Activated B cell treated with CpG ODN at 0.5 μM for 24 hours (primary cell): ENCODE data around the gene IPMK. TPM values are rescaled to one million over a fixed set of nuclear protein-coding genes. Genes with fewer than 3 reads are reported as not detected.

Source experiments
- ATAC-seq: fragments of 200-7000 bp; cut with Tn5 transposase; one replicate; pipeline ENCODE4 v1.10.0; 2021; ENCODE audit warnings: low read depth, mild to moderate bottlenecking, moderate library complexity
- CTCF ChIA-PET: fragments of 350-600 bp; sonication (Branson Sonifier 250); formaldehyde crosslinking; loops from one replicate; lab custom pipeline; 2021; ENCODE audit warnings: antibody characterized with exemption; lab: Charles Lee
- POLR2A ChIA-PET: fragments of 350-600 bp; sonication (Branson Sonifier 250); formaldehyde crosslinking; loops from one replicate; lab custom pipeline; 2021; ENCODE audit warnings: antibody characterized with exemption; lab: Charles Lee
- DNase-seq: peaks from one replicate; pipeline ENCODE4 v3.0.0; 2022
- H3K27ac Mint-ChIP-seq: one replicate; pipeline ENCODE4 v1.8.0; 2020; ENCODE audit warnings: mixed read lengths
- H3K27me3 Mint-ChIP-seq: one replicate; pipeline ENCODE4 v1.8.0; 2021; ENCODE audit warnings: mixed read lengths
- H3K36me3 Mint-ChIP-seq: one replicate; pipeline ENCODE4 v1.8.0; 2021; ENCODE audit warnings: low read depth, mixed read lengths
- H3K4me1 Mint-ChIP-seq: one replicate; pipeline ENCODE4 v1.8.0; 2021; ENCODE audit warnings: mixed read lengths
- H3K4me3 Mint-ChIP-seq: one replicate; pipeline ENCODE4 v1.8.0; 2020; ENCODE audit warnings: mild to moderate bottlenecking, mixed read lengths
- H3K9me3 Mint-ChIP-seq: one replicate; pipeline ENCODE4 v1.8.0; 2020; ENCODE audit warnings: mixed read lengths
- intact Hi-C: fragments of 100-400 bp; cut with micrococcal nuclease; formaldehyde crosslinking; loops from one replicate; pipeline ENCODE4 v1.15.1; 2024
- total RNA-seq: library from RNA; stranded (reverse); gene quantifications from 2 replicates; pipeline ENCODE4 v1.2.3, GENCODE V29; 2022
- TF ChIP-seq, protein P1 (sequence below): fragments of 200-600 bp; IDR thresholded peaks from one replicate; pipeline ENCODE4 v1.8.0; 2022; ENCODE audit warnings: antibody characterized with exemption, mild to moderate bottlenecking

IPMK gene
- total RNA-seq, 1 donor from 2014 or later, result 7.6 TPM

DNA sequence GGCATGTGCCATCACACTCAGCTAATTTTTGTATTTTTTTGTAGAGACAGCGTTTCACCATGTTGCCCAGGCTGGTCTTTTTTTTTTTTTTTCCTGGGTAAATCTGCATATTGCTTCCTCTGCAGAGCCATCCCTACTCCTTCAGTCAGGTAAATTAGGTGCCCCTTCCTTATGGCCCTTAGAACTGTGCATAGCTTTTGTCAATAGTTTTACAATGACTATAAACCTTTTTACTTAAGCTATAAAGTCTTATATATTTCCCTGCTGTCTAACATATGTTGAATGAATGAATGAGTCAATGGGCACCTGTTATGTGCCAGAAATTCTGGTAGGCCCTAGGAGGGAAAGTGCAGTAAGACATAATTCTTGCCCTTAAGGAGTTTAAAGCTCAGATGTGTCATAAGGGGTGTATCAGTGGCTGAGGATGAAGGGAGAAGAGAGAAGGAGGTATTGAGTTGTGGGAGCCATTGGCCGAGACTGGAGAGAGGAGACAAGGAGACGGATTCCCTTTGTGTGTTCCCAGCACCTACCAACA lies 36.5 kb upstream of the IPMK start:
- POLR2A ChIA-PET, result no interaction called here
- TF ChIP-seq, protein P1, sequence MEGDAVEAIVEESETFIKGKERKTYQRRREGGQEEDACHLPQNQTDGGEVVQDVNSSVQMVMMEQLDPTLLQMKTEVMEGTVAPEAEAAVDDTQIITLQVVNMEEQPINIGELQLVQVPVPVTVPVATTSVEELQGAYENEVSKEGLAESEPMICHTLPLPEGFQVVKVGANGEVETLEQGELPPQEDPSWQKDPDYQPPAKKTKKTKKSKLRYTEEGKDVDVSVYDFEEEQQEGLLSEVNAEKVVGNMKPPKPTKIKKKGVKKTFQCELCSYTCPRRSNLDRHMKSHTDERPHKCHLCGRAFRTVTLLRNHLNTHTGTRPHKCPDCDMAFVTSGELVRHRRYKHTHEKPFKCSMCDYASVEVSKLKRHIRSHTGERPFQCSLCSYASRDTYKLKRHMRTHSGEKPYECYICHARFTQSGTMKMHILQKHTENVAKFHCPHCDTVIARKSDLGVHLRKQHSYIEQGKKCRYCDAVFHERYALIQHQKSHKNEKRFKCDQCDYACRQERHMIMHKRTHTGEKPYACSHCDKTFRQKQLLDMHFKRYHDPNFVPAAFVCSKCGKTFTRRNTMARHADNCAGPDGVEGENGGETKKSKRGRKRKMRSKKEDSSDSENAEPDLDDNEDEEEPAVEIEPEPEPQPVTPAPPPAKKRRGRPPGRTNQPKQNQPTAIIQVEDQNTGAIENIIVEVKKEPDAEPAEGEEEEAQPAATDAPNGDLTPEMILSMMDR, result no peak
- no peak overlapping the region for H3K4me3 Mint-ChIP-seq
- no peaks in the 10 kb centered on the region for H3K9me3 Mint-ChIP-seq
- DNase-seq (no peak), ATAC-seq (no peak)
- no peaks in the 10 kb centered on the region for H3K4me1 Mint-ChIP-seq
- no peaks in the 10 kb centered on the region for H3K36me3 Mint-ChIP-seq
- H3K27me3 Mint-ChIP-seq, result peaks cover 21% of the 10 kb centered on the region
- intact Hi-C loops, result loop anchor here (5.0 kb wide), 1 partner anchor 213 kb away; no protein-coding TSS in a partner anchor
- CTCF ChIA-PET, result interaction anchor here (1.0 to 1.1 kb wide), 3 partner anchors 14 to 128 kb away, joined by 3 to 4 read pairs (median 3); no protein-coding TSS in a partner anchor
- H3K27ac Mint-ChIP-seq, result no peak overlapping the region

DNA sequence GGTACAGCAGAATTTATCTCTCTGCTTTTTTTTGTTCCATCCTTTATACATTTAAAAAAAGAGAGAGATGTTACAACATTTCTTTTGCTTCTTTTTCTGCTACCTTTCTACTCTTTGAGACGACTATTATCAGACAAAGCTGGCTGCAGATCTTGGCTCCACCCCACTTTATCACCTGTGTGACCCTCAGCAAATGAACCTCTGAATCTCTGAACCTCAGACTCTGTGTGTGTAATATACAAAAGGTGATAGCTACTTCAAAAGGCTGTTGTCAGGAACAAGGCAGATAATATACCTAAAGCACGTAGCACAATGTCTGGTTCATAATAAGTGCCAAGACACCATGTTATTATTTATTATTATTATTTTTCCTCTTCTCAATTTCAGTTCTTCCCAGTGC lies 34.6 kb upstream of the IPMK start:
- H3K27ac Mint-ChIP-seq, result no peak overlapping the region
- ChIA-PET POLR2A (no interaction called here), CTCF (interaction anchor here (1.0 to 4.1 kb wide), 2 partner anchors 8 to 84 kb away, joined by 3 to 52 read pairs; partner anchors contain the start of gene TFAM)
- intact Hi-C loops, result loop anchor here (5.0 kb wide), 1 partner anchor 215 kb away; no protein-coding TSS in a partner anchor
- H3K9me3 Mint-ChIP-seq, result no peaks in the 10 kb centered on the region
- H3K4me3 Mint-ChIP-seq, result no peak overlapping the region
- no peaks in the 10 kb centered on the region for H3K4me1 Mint-ChIP-seq
- peaks cover 15% of the 10 kb centered on the region for H3K27me3 Mint-ChIP-seq
- DNase-seq (no peak), ATAC-seq (no peak)
- H3K36me3 Mint-ChIP-seq, result no peaks in the 10 kb centered on the region
- TF ChIP-seq, protein P1, result no peak

DNA sequence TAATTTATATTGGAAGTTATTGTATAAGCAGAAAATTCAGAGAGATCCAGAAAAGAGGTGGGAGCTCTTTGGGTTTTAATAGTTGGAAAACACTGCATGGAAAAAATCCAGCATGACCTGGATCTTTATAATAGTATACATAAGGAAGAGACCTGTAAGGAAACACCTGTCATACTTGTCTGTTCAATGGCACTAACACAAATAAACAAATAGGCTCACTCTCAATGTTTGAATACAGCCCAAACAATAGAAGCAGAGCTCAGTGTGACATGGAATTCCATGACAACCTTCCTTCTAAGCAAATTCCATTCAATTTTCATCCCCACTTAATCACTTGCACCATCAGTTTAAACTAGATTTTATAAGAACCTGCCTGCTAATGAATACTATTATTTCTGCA lies 33.0 kb upstream of the IPMK start:
- ChIA-PET CTCF (interaction anchor here (0.6 to 4.1 kb wide), 8 partner anchors 10 to 328 kb away, joined by 3 to 52 read pairs (median 8); partner anchors contain the start of gene TFAM), POLR2A (no interaction called here)
- Mint-ChIP-seq H3K27me3 (peaks cover 9% of the 10 kb centered on the region), H3K4me1 (no peaks in the 10 kb centered on the region), H3K36me3 (no peaks in the 10 kb centered on the region), H3K9me3 (no peaks in the 10 kb centered on the region), H3K4me3 (no peak overlapping the region), H3K27ac (no peak overlapping the region)
- TF ChIP-seq, protein P1, result no peak
- DNase-seq, result no peak
- intact Hi-C loops, result loop anchor here (5.0 kb wide), 1 partner anchor 217 kb away; no protein-coding TSS in a partner anchor
- ATAC-seq, result no peak

GRCh38 chr10:58299580-58299979 lies 31.9 kb upstream of the IPMK start:
- ChIA-PET POLR2A (interaction anchor here (1.4 kb wide), 1 partner anchor 85 kb away, joined by 6 read pairs; no protein-coding TSS in a partner anchor), CTCF (interaction anchor here (0.6 to 4.1 kb wide), 16 partner anchors 8 to 482 kb away, joined by 3 to 52 read pairs (median 4); partner anchors contain the start of genes CISD1 and TFAM)
- H3K4me3 Mint-ChIP-seq, result no peak overlapping the region
- peaks cover 9% of the 10 kb centered on the region for H3K27me3 Mint-ChIP-seq
- TF ChIP-seq, protein P1, result peak; percentile 63
- no peaks in the 10 kb centered on the region for H3K36me3 Mint-ChIP-seq
- H3K27ac Mint-ChIP-seq, result no peak overlapping the region
- DNase-seq, result peak; percentile 33
- ATAC-seq, result peak; percentile 84
- intact Hi-C loops, result loop anchor here (1.0 to 10.0 kb wide), 4 partner anchors 86 to 483 kb away; partner anchors contain the start of gene TFAM
- no peaks in the 10 kb centered on the region for H3K4me1 Mint-ChIP-seq
- no peaks in the 10 kb centered on the region for H3K9me3 Mint-ChIP-seq

GRCh38 chr10:58293989-58294388 lies 26.3 kb upstream of the IPMK start:
- TF ChIP-seq, protein P1, result no peak
- ChIA-PET CTCF (interaction anchor here (5.9 kb wide), 1 partner anchor 116 kb away, joined by 170 read pairs; no protein-coding TSS in a partner anchor), POLR2A (no interaction called here)
- no peak for ATAC-seq
- intact Hi-C loops, result loop anchor here (10.0 kb wide), 1 partner anchor 219 kb away; no protein-coding TSS in a partner anchor
- H3K27me3 Mint-ChIP-seq, result no peaks in the 10 kb centered on the region
- DNase-seq, result no peak
- no peaks in the 10 kb centered on the region for H3K36me3 Mint-ChIP-seq
- no peak overlapping the region for H3K4me3 Mint-ChIP-seq
- H3K4me1 Mint-ChIP-seq, result no peaks in the 10 kb centered on the region
- H3K9me3 Mint-ChIP-seq, result no peaks in the 10 kb centered on the region
- no peak overlapping the region for H3K27ac Mint-ChIP-seq
